K562 (cell line): ENCODE results near the gene ZSWIM9. TPM values are rescaled to one million over a fixed set of nuclear protein-coding genes. Genes with fewer than 3 reads are reported as not detected.
A peak's percentile ranks its signal among the peaks of the same experiment; 100 is the strongest.

Source experiments
- ATAC-seq: fragments of 200-7000 bp; cut with Tn5 transposase; 3 replicates; pipeline ENCODE4 v1.9.1; 2020; ENCODE audit warnings: moderate library complexity
- BruUV-seq: library from RNA; stranded (reverse); fragments of 400-500 nt; replicated peaks from 2 replicates; lab custom pipeline; 2021; lab: Mats Ljungman, UMichigan
- CTCF ChIA-PET: fragments of 300-600 bp; formaldehyde crosslinking; extraction: SDS; loops from one replicate; lab custom pipeline; 2021; ENCODE audit warnings: low intra/inter-chr PET ratio; lab: Yijun Ruan, JAX
- POLR2A ChIA-PET: fragments of 300-600, 350-650 bp; sonication (Branson Sonifier 250); formaldehyde crosslinking; extraction: SDS; loops from one replicate; lab custom pipeline; 2021; ENCODE audit warnings: antibody characterized with exemption, inconsistent platforms; lab: Yijun Ruan, JAX
- DNase-seq, 4 experiments: peaks; one replicate each; pipeline versions ENCODE4 v3.0.0 to v3.0.0-alpha.2; 2011 to 2018; ENCODE audit warnings: low spot score in 3 of 4, mixed read lengths in 3 of 4; ENCODE audit errors: extremely low read depth in 1 of 4
- FAIRE-seq: peaks from 2 replicates; lab custom pipeline; 2011; peaks lifted over from hg19 to GRCh38; lab: Jason Lieb, UNC
- H2AFZ ChIP-seq: 2 replicates; pipeline ENCODE4 v1.6.0; 2011; ENCODE audit warnings: low read depth, low read length, control low read depth, inconsistent platforms
- H3K27ac ChIP-seq: fragments of 200-600 bp; 3 replicates; pipeline ENCODE4 v1.8.0; 2011; ENCODE audit warnings: low read depth, mild to moderate bottlenecking, control low read depth, inconsistent platforms, low read length, moderate library complexity, mixed read lengths; ENCODE audit errors: extremely low read depth
- H3K27me3 ChIP-seq, 2 experiments: fragments of 300-600 bp in 1 of 2; 2 replicates in 1 of 2; 3 replicates in 1 of 2; pipeline versions ENCODE4 v1.6.0 to v1.8.0; 2011; ENCODE audit warnings: inconsistent platforms in 2 of 2, low read length in 2 of 2, mild to moderate bottlenecking in 1 of 2, mixed read lengths in 1 of 2, moderate library complexity in 1 of 2; ENCODE audit not compliant: control insufficient read depth in 2 of 2, insufficient read depth in 2 of 2
- H3K36me3 ChIP-seq: fragments of 300-600 bp; 3 replicates; pipeline ENCODE4 v1.8.0; 2011; ENCODE audit warnings: mild to moderate bottlenecking, low read length, inconsistent platforms; ENCODE audit not compliant: control insufficient read depth, insufficient read depth
- H3K4me1 ChIP-seq, 2 experiments: fragments of 200-600 bp in 1 of 2; replicated peaks in 1 of 2; 2 replicates in 1 of 2; 3 replicates in 1 of 2; pipeline versions ENCODE4 v1.5.1 to v1.8.0; 2011; ENCODE audit warnings: inconsistent platforms in 2 of 2, low read length in 2 of 2, mild to moderate bottlenecking in 1 of 2, mixed read lengths in 1 of 2, moderate library complexity in 1 of 2; ENCODE audit not compliant: control insufficient read depth in 2 of 2, insufficient read depth in 2 of 2
- H3K4me2 ChIP-seq: 2 replicates; pipeline ENCODE4 v1.6.1; 2011; ENCODE audit warnings: low read length, control low read depth, inconsistent platforms, mixed read lengths; ENCODE audit not compliant: insufficient read depth
- H3K4me3 ChIP-seq: fragments of 200-600 bp; sonication (generic), shearing (Covaris generic); 2 replicates; pipeline ENCODE4 v1.5.1; 2016; ENCODE audit warnings: control low read depth, inconsistent platforms
- H3K79me2 ChIP-seq: fragments of 200-600 bp; 3 replicates; pipeline ENCODE4 v1.8.0; 2011; ENCODE audit warnings: low read length, inconsistent platforms; ENCODE audit not compliant: control insufficient read depth, insufficient read depth
- H3K9ac ChIP-seq, 2 experiments: 2 replicates each; pipeline versions ENCODE4 v1.6.0 to v1.6.1; 2011; ENCODE audit warnings: low read depth in 2 of 2, low read length in 2 of 2, control low read depth in 1 of 2, inconsistent platforms in 1 of 2, mild to moderate bottlenecking in 1 of 2, mixed read lengths in 1 of 2; ENCODE audit not compliant: insufficient read depth in 1 of 2
- H3K9me1 ChIP-seq: one replicate; pipeline ENCODE4 v1.6.0; 2011; ENCODE audit warnings: inconsistent platforms, mild to moderate bottlenecking, low read length, moderate library complexity; ENCODE audit not compliant: control insufficient read depth, insufficient read depth
- H3K9me3 ChIP-seq: replicated peaks from 2 replicates; pipeline ENCODE4 v1.5.1; 2011; ENCODE audit warnings: low read depth, low read length, inconsistent platforms; ENCODE audit not compliant: control insufficient read depth, insufficient read depth
- H4K20me1 ChIP-seq: replicated peaks from 2 replicates; pipeline ENCODE4 v1.6.1; 2011; ENCODE audit warnings: low read length, inconsistent platforms, mixed read lengths; ENCODE audit not compliant: control insufficient read depth, insufficient read depth
- HCFC1 ChIP-seq: IDR thresholded peaks from 2 replicates; pipeline ENCODE4 v1.6.1; 2012; ENCODE audit warnings: low read depth, low read length, improper control_type of control experiment
- KLF6 ChIP-seq: fragments of 250-450 bp; sonication (Bioruptor Pico); IDR thresholded peaks from 2 replicates; pipeline ENCODE4 v1.4.0; 2020; ENCODE audit warnings: mild to moderate bottlenecking, moderate library complexity, borderline replicate concordance
- MAFF ChIP-seq: IDR thresholded peaks from 2 replicates; pipeline ENCODE4 v1.6.1; 2012; ENCODE audit warnings: low read length, improper control_type of control experiment
- MYBL2 ChIP-seq, 2 experiments: fragments of 450-650 bp in 1 of 2; sonication (generic) in 1 of 2; formaldehyde crosslinking in 1 of 2; IDR thresholded peaks; 2 replicates each; pipeline versions ENCODE4 v1.6.1 to v1.8.1; 2017 to 2022; ENCODE audit warnings: borderline replicate concordance in 1 of 2, inconsistent platforms in 1 of 2, low read depth in 1 of 2, mild to moderate bottlenecking in 1 of 2, missing genetic modification reagents in 1 of 2, moderate library complexity in 1 of 2
- RAD21 ChIP-seq, 2 experiments: fragments of 250-450 bp in 1 of 2; fragments of 450-650 bp in 1 of 2; sonication (Bioruptor Pico) in 1 of 2; formaldehyde crosslinking in 1 of 2; IDR thresholded peaks in 1 of 2; conservative IDR thresholded peaks in 1 of 2; 2 replicates each; pipeline versions ENCODE4 v1.4.0 to v1.8.0; 2020 to 2022; ENCODE audit warnings: mild to moderate bottlenecking in 2 of 2, moderate library complexity in 1 of 2
- SP2 ChIP-seq: IDR thresholded peaks from 2 replicates; pipeline ENCODE4 v1.6.1; 2011; ENCODE audit warnings: mild to moderate bottlenecking, low read depth, low read length, moderate library complexity; ENCODE audit not compliant: poor library complexity, severe bottlenecking; ENCODE audit errors: extremely low read depth
- ZNF431 ChIP-seq: sonication (generic); formaldehyde crosslinking; IDR thresholded peaks from 2 replicates; pipeline ENCODE4 v1.8.0; 2022; ENCODE audit warnings: mild to moderate bottlenecking, missing genetic modification reagents
- WGBS: fragments of 100-300 bp; shearing (Covaris generic); methylation state at CpG from one replicate; pipeline ENCODE4 v1.1.6; 2016; ENCODE audit warnings: low coverage, mixed read lengths; ENCODE audit not compliant: insufficient coverage; ENCODE audit errors: missing lambda C conversion rate; 5-methylcytosine and 5-hydroxymethylcytosine counted together
- in situ Hi-C: fragments of 300-500 bp; cut with MboI; formaldehyde crosslinking; loops from 4 replicates; pipeline ENCODE4 v1.15.0; 2018; ENCODE audit warnings: inconsistent platforms, mixed read lengths
- intact Hi-C: fragments of 100-400 bp; cut with micrococcal nuclease; formaldehyde crosslinking; loops from 2 replicates; pipeline ENCODE4 v1.14.2; 2022
- polyA plus RNA-seq, 8 experiments: library from polyadenylated mRNA; depleted of rRNA in 4 of 8; stranded (reverse) in 5 of 8; unstranded in 3 of 8; fragments of >200 nt; fragmentation: Nextera tagmentation in 2 of 8; fragmentation: Illumina TruSeq in 1 of 8; extraction: Ambion mirVana in 2 of 8; extraction: Trizol in 1 of 8; gene quantifications; 2 replicates each; pipeline versions ENCODE4 v1.2.1 to v1.2.3, GENCODE V29; 2011 to 2014; ENCODE audit warnings: inconsistent platforms in 1 of 8, missing spikeins in 1 of 8
- total RNA-seq, 7 experiments: library from RNA; depleted of rRNA in 6 of 7; stranded (reverse); fragments of >200 nt in 6 of 7; fragmentation: Illumina TruSeq in 2 of 7; extraction: Trizol in 2 of 7; gene quantifications; 2 replicates each; pipeline versions ENCODE4 v1.2.1 to v1.2.3, GENCODE V29; 2011 to 2021; ENCODE audit warnings: low replicate concordance in 1 of 7
- TF ChIP-seq, protein P1 (sequence below), 2 experiments: fragments of 450-650 bp; formaldehyde crosslinking in 1 of 2; IDR thresholded peaks; 2 replicates each; pipeline versions ENCODE4 v1.4.0 to v1.6.1; 2014 to 2020; ENCODE audit warnings: mild to moderate bottlenecking in 2 of 2, borderline replicate concordance in 1 of 2, low read depth in 1 of 2
- TF ChIP-seq, protein P2 (sequence below): sonication (generic); formaldehyde crosslinking; IDR thresholded peaks from 2 replicates; pipeline ENCODE4 v1.4.0; 2020; ENCODE audit warnings: mild to moderate bottlenecking, missing genetic modification reagents

The ZSWIM9 gene
- total and polyA plus RNA-seq, 9 of the 15 experiments (the other 6 are each of a cell fraction or from before 2014, with no cell fraction given) = 0.04 to 1.4 (median 0.34) TPM; not detected in 1

DNA sequence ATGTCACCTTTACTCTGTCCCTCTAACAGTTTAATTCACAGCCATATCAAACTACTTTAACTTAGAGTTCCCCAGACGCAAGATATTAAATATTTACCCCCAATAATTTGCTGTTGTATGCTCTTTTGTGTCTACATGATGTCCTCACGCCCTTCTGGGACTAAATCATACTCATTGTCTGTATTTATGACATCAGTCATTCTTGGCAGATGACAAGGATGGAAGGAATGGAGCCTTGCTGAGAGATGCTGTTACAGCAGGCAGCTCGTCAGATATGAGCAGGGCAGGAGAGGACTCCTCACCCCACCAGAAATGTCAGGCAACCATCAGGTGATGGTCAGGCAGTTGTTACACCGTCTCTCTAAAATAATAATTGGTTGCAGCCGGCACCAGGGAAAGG is 43.5 kb downstream of the ZSWIM9 start (continued):
- TF ChIP-seq MYBL2 (IDR thresholded peaks at IDR 0.05; ENCODE audit: low read depth) = no peak
- TF ChIP-seq MYBL2 (CRISPR knock-in tag; IDR thresholded peaks at IDR 0.05; ENCODE audit: borderline replicate concordance) = no peak
- no peak for TF ChIP-seq ZNF431 (CRISPR knock-in tag)

DNA sequence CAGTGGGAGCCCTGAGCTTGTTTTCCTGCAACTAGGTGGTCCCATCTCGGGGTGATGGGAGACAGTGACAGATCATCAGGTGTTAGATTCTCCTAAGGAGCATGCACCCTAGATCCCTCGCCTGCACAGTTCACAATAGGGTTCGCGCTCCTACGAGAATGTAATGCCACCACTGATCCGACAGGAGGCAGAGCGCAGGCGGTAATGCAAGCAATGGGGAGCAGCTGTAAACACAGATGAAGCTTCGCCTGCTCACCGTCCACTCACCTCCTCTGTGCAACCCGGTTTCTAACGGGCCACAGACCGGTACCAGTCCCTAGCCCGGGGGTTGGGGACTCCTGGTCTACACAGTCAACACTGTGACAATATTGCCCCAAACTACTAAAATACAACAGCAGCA is 46.5 kb downstream of the ZSWIM9 start:
- ATAC-seq (peak; percentile 80), DNase-seq (peak in 1 of 4 experiments; percentile 50), FAIRE-seq (peak; percentile 19)
- peak overlapping the region; percentile 17 to 61; a peak in 1 of 4 replicates for H3K9ac ChIP-seq
- no peaks in the 10 kb centered on the region for H3K9me3 ChIP-seq
- no peaks in the 10 kb centered on the region for H3K79me2 ChIP-seq
- no peaks in the 10 kb centered on the region; a peak in 1 of 5 replicates for H3K4me1 ChIP-seq
- no peak overlapping the region for H3K27ac ChIP-seq
- ChIA-PET POLR2A (no interaction called here), CTCF (no interaction called here)
- H3K36me3 ChIP-seq = no peaks in the 10 kb centered on the region
- peak overlapping the region; percentile 33 for H3K4me2 ChIP-seq
- peak overlapping the region; percentile 52 for H2AFZ ChIP-seq
- WGBS = 52% methylated on average over 14 of the region's 14 CpGs
- H4K20me1 ChIP-seq = no peaks in the 10 kb centered on the region
- H3K27me3 ChIP-seq = no peaks in the 10 kb centered on the region
- no TSS peak for BruUV-seq
- intact Hi-C loops (loop anchor here (2.0 kb wide), 1 partner anchor 44 kb away; no protein-coding TSS in a partner anchor), in situ Hi-C loops (no loop called here)
- H3K9me1 ChIP-seq = no peaks in the 10 kb centered on the region
- H3K4me3 ChIP-seq = no peak overlapping the region
- TF ChIP-seq MAFF = no peak
- TF ChIP-seq KLF6 (CRISPR knock-in tag) = no peak
- TF ChIP-seq, protein P1, sequence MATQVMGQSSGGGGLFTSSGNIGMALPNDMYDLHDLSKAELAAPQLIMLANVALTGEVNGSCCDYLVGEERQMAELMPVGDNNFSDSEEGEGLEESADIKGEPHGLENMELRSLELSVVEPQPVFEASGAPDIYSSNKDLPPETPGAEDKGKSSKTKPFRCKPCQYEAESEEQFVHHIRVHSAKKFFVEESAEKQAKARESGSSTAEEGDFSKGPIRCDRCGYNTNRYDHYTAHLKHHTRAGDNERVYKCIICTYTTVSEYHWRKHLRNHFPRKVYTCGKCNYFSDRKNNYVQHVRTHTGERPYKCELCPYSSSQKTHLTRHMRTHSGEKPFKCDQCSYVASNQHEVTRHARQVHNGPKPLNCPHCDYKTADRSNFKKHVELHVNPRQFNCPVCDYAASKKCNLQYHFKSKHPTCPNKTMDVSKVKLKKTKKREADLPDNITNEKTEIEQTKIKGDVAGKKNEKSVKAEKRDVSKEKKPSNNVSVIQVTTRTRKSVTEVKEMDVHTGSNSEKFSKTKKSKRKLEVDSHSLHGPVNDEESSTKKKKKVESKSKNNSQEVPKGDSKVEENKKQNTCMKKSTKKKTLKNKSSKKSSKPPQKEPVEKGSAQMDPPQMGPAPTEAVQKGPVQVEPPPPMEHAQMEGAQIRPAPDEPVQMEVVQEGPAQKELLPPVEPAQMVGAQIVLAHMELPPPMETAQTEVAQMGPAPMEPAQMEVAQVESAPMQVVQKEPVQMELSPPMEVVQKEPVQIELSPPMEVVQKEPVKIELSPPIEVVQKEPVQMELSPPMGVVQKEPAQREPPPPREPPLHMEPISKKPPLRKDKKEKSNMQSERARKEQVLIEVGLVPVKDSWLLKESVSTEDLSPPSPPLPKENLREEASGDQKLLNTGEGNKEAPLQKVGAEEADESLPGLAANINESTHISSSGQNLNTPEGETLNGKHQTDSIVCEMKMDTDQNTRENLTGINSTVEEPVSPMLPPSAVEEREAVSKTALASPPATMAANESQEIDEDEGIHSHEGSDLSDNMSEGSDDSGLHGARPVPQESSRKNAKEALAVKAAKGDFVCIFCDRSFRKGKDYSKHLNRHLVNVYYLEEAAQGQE (IDR thresholded peaks at IDR 0.05; ENCODE audit: borderline replicate concordance) = peak; percentile 43; the same call in 1 of the 2 replicates
- TF ChIP-seq, protein P1 (CRISPR knock-in tag; IDR thresholded peaks at IDR 0.05; ENCODE audit: low read depth) = no peak
- no peak for TF ChIP-seq HCFC1
- TF ChIP-seq, protein P2, sequence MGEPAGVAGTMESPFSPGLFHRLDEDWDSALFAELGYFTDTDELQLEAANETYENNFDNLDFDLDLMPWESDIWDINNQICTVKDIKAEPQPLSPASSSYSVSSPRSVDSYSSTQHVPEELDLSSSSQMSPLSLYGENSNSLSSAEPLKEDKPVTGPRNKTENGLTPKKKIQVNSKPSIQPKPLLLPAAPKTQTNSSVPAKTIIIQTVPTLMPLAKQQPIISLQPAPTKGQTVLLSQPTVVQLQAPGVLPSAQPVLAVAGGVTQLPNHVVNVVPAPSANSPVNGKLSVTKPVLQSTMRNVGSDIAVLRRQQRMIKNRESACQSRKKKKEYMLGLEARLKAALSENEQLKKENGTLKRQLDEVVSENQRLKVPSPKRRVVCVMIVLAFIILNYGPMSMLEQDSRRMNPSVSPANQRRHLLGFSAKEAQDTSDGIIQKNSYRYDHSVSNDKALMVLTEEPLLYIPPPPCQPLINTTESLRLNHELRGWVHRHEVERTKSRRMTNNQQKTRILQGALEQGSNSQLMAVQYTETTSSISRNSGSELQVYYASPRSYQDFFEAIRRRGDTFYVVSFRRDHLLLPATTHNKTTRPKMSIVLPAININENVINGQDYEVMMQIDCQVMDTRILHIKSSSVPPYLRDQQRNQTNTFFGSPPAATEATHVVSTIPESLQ (CRISPR knock-in tag) = no peak
- TF ChIP-seq SP2 = no peak
- TF ChIP-seq RAD21 (CRISPR knock-in tag; conservative IDR thresholded peaks at IDR 0.05 in 1 of 2, IDR thresholded peaks at IDR 0.05 in 1 of 2) = peak; percentile 14 to 58; a peak in 3 of 4 replicates
